Neural cell (in vitro differentiated cells): Measurements from ENCODE around the gene TROAP. TPM values are rescaled to one million over a fixed set of nuclear protein-coding genes. Genes with fewer than 3 reads are reported as not detected.

Experiments
- H2AFZ ChIP-seq: fragments of 200-600, 300-800 bp; sonication (generic), shearing (Covaris generic); 2 replicates; pipeline ENCODE4 v1.6.0; 2014; ENCODE audit warnings: low read depth, mild to moderate bottlenecking, antibody characterized with exemption, low read length, moderate library complexity
- H3F3A ChIP-seq: fragments of 200-600 bp; shearing (Covaris generic); 2 replicates; pipeline ENCODE4 v1.6.1; 2016; ENCODE audit warnings: mild to moderate bottlenecking, moderate library complexity, mixed read lengths, antibody characterized with exemption, low read length; ENCODE audit not compliant: insufficient read depth, poor library complexity, severe bottlenecking
- H3K27ac ChIP-seq: fragments of 200-600, 300-800 bp; sonication (generic), shearing (Covaris generic); 2 replicates; pipeline ENCODE4 v1.5.1; 2014; ENCODE audit warnings: mild to moderate bottlenecking, low read length, moderate library complexity
- H3K27me3 ChIP-seq: fragments of 300-800, 200-600 bp; sonication (generic), shearing (Covaris generic); 2 replicates; pipeline ENCODE4 v1.6.0; 2014; ENCODE audit warnings: mild to moderate bottlenecking, low read depth, low read length, moderate library complexity; ENCODE audit not compliant: insufficient read depth
- H3K36me3 ChIP-seq: fragments of 300-800, 200-600 bp; sonication (generic), shearing (Covaris generic); 2 replicates; pipeline ENCODE4 v1.5.1; 2014; ENCODE audit warnings: mild to moderate bottlenecking, antibody characterized with exemption, low read length, moderate library complexity; ENCODE audit not compliant: insufficient read depth
- H3K4me2 ChIP-seq: fragments of 300-800, 200-600 bp; sonication (generic), shearing (Covaris generic); 2 replicates; pipeline ENCODE4 v1.6.0; 2014; ENCODE audit warnings: mild to moderate bottlenecking, low read length
- H3K4me3 ChIP-seq: fragments of 300-800, 200-600 bp; sonication (generic), shearing (Covaris generic); 2 replicates; pipeline ENCODE4 v1.5.1; 2014; ENCODE audit warnings: mild to moderate bottlenecking, low read length, moderate library complexity
- H3K79me2 ChIP-seq: fragments of 200-600 bp; shearing (Covaris generic); replicated peaks from 2 replicates; pipeline ENCODE4 v1.6.0; 2014; ENCODE audit warnings: mild to moderate bottlenecking, low read length, moderate library complexity; ENCODE audit not compliant: insufficient read depth
- H3K9ac ChIP-seq: fragments of 300-800, 200-600 bp; sonication (generic), shearing (Covaris generic); 2 replicates; pipeline ENCODE4 v1.6.1; 2016; ENCODE audit warnings: mild to moderate bottlenecking, low read length, mixed read lengths
- H3K9me2 ChIP-seq: fragments of 200-600 bp; shearing (Covaris generic); 2 replicates; pipeline ENCODE4 v1.6.1; 2016; ENCODE audit warnings: mild to moderate bottlenecking, low read length, mixed read lengths; ENCODE audit not compliant: insufficient read depth
- H3K9me3 ChIP-seq: fragments of 200-600, 300-800 bp; sonication (generic), shearing (Covaris generic); 2 replicates; pipeline ENCODE4 v1.6.1; 2016; ENCODE audit warnings: mild to moderate bottlenecking, mixed run types, low read length, moderate library complexity, mixed read lengths
- H4K20me1 ChIP-seq: fragments of 200-600 bp; shearing (Covaris generic); 2 replicates; pipeline ENCODE4 v1.6.1; 2016; ENCODE audit warnings: mild to moderate bottlenecking, mixed run types; ENCODE audit not compliant: insufficient read depth
- CTCF ChIP-seq: fragments of 450-650 bp; IDR thresholded peaks from 2 replicates; pipeline ENCODE4 v1.5.1; 2014; ENCODE audit warnings: antibody characterized with exemption, mild to moderate bottlenecking, moderate library complexity; ENCODE audit not compliant: poor library complexity, severe bottlenecking
- EZH2 ChIP-seq: fragments of 200-600, 300-800 bp; shearing (Covaris generic), sonication (generic); IDR thresholded peaks from 2 replicates; pipeline ENCODE4 v1.6.1; 2014; ENCODE audit warnings: antibody characterized with exemption, low read length, borderline replicate concordance, mild to moderate bottlenecking; ENCODE audit not compliant: insufficient read depth, poor library complexity, severe bottlenecking
- MXI1 ChIP-seq: fragments of 450-650 bp; conservative IDR thresholded peaks from 2 replicates; pipeline ENCODE4 v1.6.1; 2014; ENCODE audit warnings: antibody characterized with exemption, mild to moderate bottlenecking; ENCODE audit not compliant: poor library complexity, severe bottlenecking
- POLR2AphosphoS5 ChIP-seq: IDR thresholded peaks from 2 replicates; pipeline ENCODE4 v1.6.1; 2012
- RAD21 ChIP-seq: fragments of 450-650 bp; conservative IDR thresholded peaks from 2 replicates; pipeline ENCODE4 v1.6.1; 2014; ENCODE audit warnings: antibody characterized with exemption, mild to moderate bottlenecking, moderate library complexity
- SMC3 ChIP-seq: fragments of 450-650 bp; conservative IDR thresholded peaks from 2 replicates; pipeline ENCODE4 v1.6.1; 2014; ENCODE audit warnings: antibody characterized with exemption, mild to moderate bottlenecking, moderate library complexity; ENCODE audit not compliant: poor library complexity
- TAF1 ChIP-seq: IDR thresholded peaks from 2 replicates; pipeline ENCODE4 v1.6.1; 2012; ENCODE audit warnings: low read depth
- polyA plus RNA-seq: library from polyadenylated mRNA; depleted of rRNA; stranded (reverse); fragments of >200 nt; gene quantifications from 2 replicates; pipeline ENCODE4 v1.2.3, GENCODE V29; 2014
- TF ChIP-seq, protein P1 (sequence below): IDR thresholded peaks from 2 replicates; pipeline ENCODE4 v1.6.1; 2012; ENCODE audit warnings: borderline replicate concordance

The TROAP gene
- polyA plus RNA-seq, 1 donor from 2014 or later = 1.3 TPM

DNA sequence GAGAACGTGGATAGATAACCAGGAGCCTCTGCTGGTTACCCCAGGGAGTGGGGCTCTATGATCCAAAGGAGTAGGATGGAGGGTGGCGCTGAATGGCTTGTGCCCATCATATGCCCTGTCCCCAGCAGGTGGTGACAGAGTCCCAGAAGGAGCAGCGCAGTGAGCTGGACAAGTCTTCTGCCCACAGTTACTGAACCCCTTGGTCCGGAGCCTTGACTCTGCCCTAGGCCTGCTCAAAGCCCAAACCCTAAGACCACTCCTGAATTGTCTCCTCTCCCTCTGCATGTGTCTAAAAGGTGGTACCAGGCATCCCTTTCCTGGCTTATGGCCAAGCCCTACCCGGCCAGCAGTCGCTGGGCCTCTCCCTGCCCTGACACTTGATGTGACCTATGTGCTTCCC lies 24.9 kb upstream of the TROAP start:
- Histone ChIP-seq H3K9me2 (no peaks in the 10 kb centered on the region), H3F3A (no peaks in the 10 kb centered on the region), H3K27me3 (peaks cover 59% of the 10 kb centered on the region), H3K79me2 (no peaks in the 10 kb centered on the region), H3K9me3 (no peaks in the 10 kb centered on the region), H3K4me2 (no peak overlapping the region), H3K36me3 (no peaks in the 10 kb centered on the region), H3K27ac (no peak overlapping the region), H3K4me3 (no peak overlapping the region), H4K20me1 (no peaks in the 10 kb centered on the region), H3K9ac (no peak overlapping the region), H2AFZ (no peak overlapping the region)
- TF ChIP-seq EZH2 (no peak), CTCF (no peak), MXI1 (no peak), TAF1 (no peak), SMC3 (no peak), RAD21 (no peak)
- TF ChIP-seq, protein P1, sequence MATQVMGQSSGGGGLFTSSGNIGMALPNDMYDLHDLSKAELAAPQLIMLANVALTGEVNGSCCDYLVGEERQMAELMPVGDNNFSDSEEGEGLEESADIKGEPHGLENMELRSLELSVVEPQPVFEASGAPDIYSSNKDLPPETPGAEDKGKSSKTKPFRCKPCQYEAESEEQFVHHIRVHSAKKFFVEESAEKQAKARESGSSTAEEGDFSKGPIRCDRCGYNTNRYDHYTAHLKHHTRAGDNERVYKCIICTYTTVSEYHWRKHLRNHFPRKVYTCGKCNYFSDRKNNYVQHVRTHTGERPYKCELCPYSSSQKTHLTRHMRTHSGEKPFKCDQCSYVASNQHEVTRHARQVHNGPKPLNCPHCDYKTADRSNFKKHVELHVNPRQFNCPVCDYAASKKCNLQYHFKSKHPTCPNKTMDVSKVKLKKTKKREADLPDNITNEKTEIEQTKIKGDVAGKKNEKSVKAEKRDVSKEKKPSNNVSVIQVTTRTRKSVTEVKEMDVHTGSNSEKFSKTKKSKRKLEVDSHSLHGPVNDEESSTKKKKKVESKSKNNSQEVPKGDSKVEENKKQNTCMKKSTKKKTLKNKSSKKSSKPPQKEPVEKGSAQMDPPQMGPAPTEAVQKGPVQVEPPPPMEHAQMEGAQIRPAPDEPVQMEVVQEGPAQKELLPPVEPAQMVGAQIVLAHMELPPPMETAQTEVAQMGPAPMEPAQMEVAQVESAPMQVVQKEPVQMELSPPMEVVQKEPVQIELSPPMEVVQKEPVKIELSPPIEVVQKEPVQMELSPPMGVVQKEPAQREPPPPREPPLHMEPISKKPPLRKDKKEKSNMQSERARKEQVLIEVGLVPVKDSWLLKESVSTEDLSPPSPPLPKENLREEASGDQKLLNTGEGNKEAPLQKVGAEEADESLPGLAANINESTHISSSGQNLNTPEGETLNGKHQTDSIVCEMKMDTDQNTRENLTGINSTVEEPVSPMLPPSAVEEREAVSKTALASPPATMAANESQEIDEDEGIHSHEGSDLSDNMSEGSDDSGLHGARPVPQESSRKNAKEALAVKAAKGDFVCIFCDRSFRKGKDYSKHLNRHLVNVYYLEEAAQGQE = no peak

GRCh38 chr12:49301760-49302159 lies 21.3 kb upstream of the TROAP start:
- TF ChIP-seq SMC3 (no peak), POLR2AphosphoS5 (no peak)
- H3F3A ChIP-seq = no peaks in the 10 kb centered on the region
- peaks cover 25% of the 10 kb centered on the region for H3K27me3 ChIP-seq

GRCh38 chr12:49304161-49304560 lies 18.9 kb upstream of the TROAP start:
- no peaks in the 10 kb centered on the region for H3K9me3 ChIP-seq
- H3F3A ChIP-seq = no peaks in the 10 kb centered on the region
- H3K4me3 ChIP-seq = no peak overlapping the region
- H3K79me2 ChIP-seq = no peaks in the 10 kb centered on the region
- H4K20me1 ChIP-seq = no peaks in the 10 kb centered on the region
- no peak overlapping the region for H3K9ac ChIP-seq
- no peak for TF ChIP-seq SMC3
- TF ChIP-seq RAD21 = no peak
- TF ChIP-seq CTCF = no peak
- TF ChIP-seq, protein P1 = no peak
- no peak for TF ChIP-seq POLR2AphosphoS5
- H3K27me3 ChIP-seq = peaks cover 2% of the 10 kb centered on the region
- H3K27ac ChIP-seq = no peak overlapping the region
- no peak overlapping the region for H2AFZ ChIP-seq
- H3K4me2 ChIP-seq = no peak overlapping the region
- no peaks in the 10 kb centered on the region for H3K9me2 ChIP-seq
- H3K36me3 ChIP-seq = no peaks in the 10 kb centered on the region

More at GRCh38 chr12:49301760-49302159, 21.3 kb upstream of the TROAP start:
- Histone ChIP-seq H4K20me1 (no peaks in the 10 kb centered on the region), H3K9me2 (no peaks in the 10 kb centered on the region), H3K9me3 (no peaks in the 10 kb centered on the region), H3K79me2 (no peaks in the 10 kb centered on the region), H3K36me3 (no peaks in the 10 kb centered on the region), H3K27ac (no peak overlapping the region), H2AFZ (no peak overlapping the region), H3K4me2 (no peak overlapping the region), H3K9ac (no peak overlapping the region), H3K4me3 (no peak overlapping the region)
